ENCODE data around the gene SCYL1.
A peak's percentile ranks its signal among the peaks of the same experiment; 100 is the strongest.

SCYL1 gene

DNA sequence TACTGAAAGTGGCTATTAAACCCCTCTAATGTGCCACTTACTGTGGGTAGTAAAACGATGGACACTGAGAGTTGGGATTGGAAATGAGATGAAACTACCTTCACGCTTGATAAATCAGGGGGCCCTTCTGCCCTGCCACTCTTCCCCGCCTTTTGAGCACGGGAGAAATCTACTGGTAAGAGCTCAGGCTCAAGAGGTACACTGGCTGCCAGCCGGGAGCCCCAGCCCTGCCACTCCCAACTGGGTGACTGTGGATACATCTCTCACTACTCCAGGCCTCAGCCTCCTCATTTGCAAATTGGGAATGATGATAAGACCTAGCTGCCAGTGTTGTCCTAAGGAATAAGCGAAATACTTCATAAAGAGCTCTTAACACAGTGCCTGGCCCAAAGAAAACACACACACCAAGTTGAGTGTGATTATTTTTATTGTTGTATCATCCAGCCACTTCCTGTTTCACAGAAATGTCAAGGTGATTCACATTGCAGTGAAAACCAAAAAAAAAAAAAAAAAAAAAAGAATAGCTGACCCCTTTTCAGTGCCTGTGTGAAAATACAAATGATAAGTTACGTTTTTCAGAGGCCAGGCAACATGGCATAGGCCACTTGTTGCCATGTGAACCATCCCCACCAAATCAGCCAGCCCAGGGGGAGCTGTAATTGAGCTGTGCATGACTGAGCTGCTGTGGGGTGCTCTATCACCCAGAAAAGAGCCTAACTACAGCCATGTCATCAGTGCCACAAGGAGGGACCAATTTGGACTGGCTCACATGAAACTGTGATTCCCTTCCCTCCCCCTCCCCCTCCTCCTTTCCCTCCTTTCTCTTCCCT lies 41.0 kb downstream of the SCYL1 start:
- Histone ChIP-seq H3K79me1 (ENCODE audit: low read length) (peaks cover 4% of the 10 kb centered on the region), H4K8ac (ENCODE audit: low read depth, low read length) (no peak overlapping the region), H2BK15ac (replicated peaks; ENCODE audit: low read depth) (no peak overlapping the region), H3K36me3 (ENCODE audit: control insufficient read depth, insufficient read depth, low read length) (no peaks in the 10 kb centered on the region), H3K27me3 (ENCODE audit: insufficient read depth, low read length, poor library complexity) (no peaks in the 10 kb centered on the region), H2AK5ac (ENCODE audit: low read length) (no peak overlapping the region), H3K18ac (ENCODE audit: low read length) (no peak overlapping the region), H2BK5ac (ENCODE audit: low read length) (no peak overlapping the region), H2BK120ac (ENCODE audit: low read depth, low read length) (no peak overlapping the region), H3K4me1 (ENCODE audit: control insufficient read depth, low read depth, low read length) (peaks cover 7% of the 10 kb centered on the region), H3K27ac (ENCODE audit: low read depth, low read length) (no peak overlapping the region), H3K4ac (ENCODE audit: low read depth, low read length) (no peak overlapping the region), H3K56ac (ENCODE audit: low read length) (no peak overlapping the region), H3K79me2 (ENCODE audit: control insufficient read depth, insufficient read depth, low read length) (peaks cover 5% of the 10 kb centered on the region), H3K4me3 (ENCODE audit: low read length) (no peak overlapping the region), H3K23ac (ENCODE audit: low read length) (no peak overlapping the region), H3K4me2 (ENCODE audit: low read length) (no peak overlapping the region), H4K5ac (ENCODE audit: low read length) (no peak overlapping the region), H3K9ac (ENCODE audit: low read length) (no peak overlapping the region)
- DNase-seq = no peak
- WGBS (ENCODE audit: extremely low coverage, insufficient coverage, low lambda C conversion rate) = no CpG with 5 or more reads among the region's 7 CpGs

DNA sequence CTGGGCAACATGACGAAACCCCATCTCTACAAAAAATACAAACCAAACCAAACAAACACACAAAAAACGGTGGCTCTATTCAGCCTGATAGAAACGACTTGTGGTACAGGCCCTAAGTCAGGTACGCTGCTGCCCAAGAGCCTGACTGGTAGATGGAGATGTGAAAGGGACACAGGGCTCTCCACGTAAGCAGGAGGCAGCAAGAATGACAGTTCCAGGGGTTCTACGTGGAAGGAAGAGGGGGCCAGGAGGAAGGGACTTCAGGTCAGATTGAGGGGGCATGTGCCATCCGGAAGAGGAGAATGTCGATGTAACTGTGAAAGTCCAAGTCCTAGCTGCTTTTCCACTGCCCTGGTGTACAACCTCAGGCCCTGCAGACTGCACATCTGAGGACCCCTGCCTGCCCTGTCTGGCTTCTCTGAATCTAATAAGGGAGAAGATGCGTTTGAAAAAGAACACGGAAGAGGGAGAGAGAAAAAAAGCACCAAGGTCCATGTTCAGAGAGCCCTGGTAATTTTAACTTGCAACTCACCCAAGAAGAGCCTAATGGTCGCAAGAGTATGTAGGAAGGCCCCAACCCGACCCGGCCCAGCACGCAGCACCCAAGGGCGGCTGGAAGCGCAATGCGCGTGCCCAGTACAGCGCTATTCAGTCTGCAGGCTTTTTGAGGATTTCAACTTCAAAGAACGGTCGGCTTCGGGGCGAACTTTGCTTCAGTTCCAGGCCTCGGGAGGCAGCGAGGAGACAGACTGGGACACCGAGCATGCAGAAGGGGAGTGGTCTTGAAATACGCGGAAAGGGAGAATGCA lies 44.5 kb downstream of the SCYL1 start:
- WGBS (ENCODE audit: extremely low coverage, insufficient coverage, low lambda C conversion rate) = no CpG with 5 or more reads among the region's 28 CpGs
- no peak overlapping the region for H3K23ac ChIP-seq (ENCODE audit: low read length)

DNA sequence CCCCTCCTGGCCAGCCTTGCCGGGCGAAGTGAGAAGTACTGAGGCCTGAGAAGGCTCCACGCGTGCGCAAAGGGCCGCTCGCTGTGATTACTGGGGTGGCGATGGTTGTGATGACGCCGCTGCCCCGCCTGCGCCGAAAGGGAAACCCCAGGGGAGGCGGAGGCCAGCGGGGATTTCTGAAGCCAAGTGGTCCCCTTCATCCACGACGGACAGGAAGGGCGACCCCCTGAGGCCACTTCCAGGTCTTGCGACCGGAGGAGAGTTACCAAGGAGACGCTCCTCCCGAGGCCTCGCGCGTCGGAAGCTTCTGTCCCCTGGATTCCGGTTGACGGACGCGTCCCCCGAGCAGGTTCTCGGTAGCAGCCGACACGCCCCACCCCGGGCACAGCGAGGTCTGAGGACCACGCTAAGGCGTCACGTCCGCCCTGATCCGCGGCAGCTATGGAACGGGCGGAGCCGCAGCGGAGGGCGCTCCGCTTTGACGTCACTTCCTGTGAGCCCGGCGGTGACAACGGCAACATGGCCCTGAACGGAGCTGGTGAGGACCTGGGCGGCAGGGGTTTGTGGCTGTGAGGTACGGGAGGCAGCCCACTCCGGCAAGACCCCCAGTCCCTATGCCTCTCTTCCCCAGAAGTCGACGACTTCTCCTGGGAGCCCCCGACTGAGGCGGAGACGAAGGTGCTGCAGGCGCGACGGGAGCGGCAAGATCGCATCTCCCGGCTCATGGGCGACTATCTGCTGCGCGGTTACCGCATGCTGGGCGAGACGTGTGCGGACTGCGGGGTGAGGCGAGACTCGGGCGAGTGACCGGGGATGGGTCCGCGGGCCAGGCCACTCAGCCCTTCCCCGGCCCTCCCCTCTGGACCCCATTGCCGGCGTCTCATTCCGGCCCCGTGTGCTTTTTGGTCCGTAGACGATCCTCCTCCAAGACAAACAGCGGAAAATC lies 45.4 kb downstream of the SCYL1 start, which contains the start of gene ZNRD2:
TSS of gene ZNRD2 (plus strand) at position 505 of the 946 bp plus-strand sequence. CDS start at position 520, 15 bp downstream.
- peak; percentile 99 for DNase-seq
- Histone ChIP-seq H3K18ac (ENCODE audit: low read length) (peak within 1 kb of the TSS; percentile 22), H2BK120ac (ENCODE audit: low read depth, low read length) (no peak within 1 kb of the TSS), H3K36me3 (ENCODE audit: control insufficient read depth, insufficient read depth, low read length) (no peaks in the 10 kb centered on the region), H2AK5ac (ENCODE audit: low read length) (no peak within 1 kb of the TSS), H3K79me1 (ENCODE audit: low read length) (peaks cover 9% of the 10 kb centered on the region), H2BK15ac (replicated peaks; ENCODE audit: low read depth) (no peak within 1 kb of the TSS), H3K27ac (ENCODE audit: low read depth, low read length) (peak within 1 kb of the TSS; percentile 84), H2BK5ac (ENCODE audit: low read length) (no peak within 1 kb of the TSS), H3K79me2 (ENCODE audit: control insufficient read depth, insufficient read depth, low read length) (peaks cover 8% of the 10 kb centered on the region), H3K9ac (ENCODE audit: low read length) (peak within 1 kb of the TSS; percentile 92), H3K56ac (ENCODE audit: low read length) (peak within 1 kb of the TSS; percentile 98), H3K4me3 (ENCODE audit: low read length) (peak within 1 kb of the TSS; percentile 97), H3K23ac (ENCODE audit: low read length) (no peak within 1 kb of the TSS), H3K4ac (ENCODE audit: low read depth, low read length) (peak within 1 kb of the TSS; percentile 64), H3K4me1 (ENCODE audit: control insufficient read depth, low read depth, low read length) (peaks cover 11% of the 10 kb centered on the region), H3K27me3 (ENCODE audit: insufficient read depth, low read length, poor library complexity) (no peaks in the 10 kb centered on the region), H4K8ac (ENCODE audit: low read depth, low read length) (peak within 1 kb of the TSS; percentile 76), H4K5ac (ENCODE audit: low read length) (no peak within 1 kb of the TSS), H3K4me2 (ENCODE audit: low read length) (peak within 1 kb of the TSS; percentile 81)
- no CpG with 5 or more reads among the region's 89 CpGs for WGBS (ENCODE audit: extremely low coverage, insufficient coverage, low lambda C conversion rate)

More for the DNA sequence above, 44.5 kb downstream of the SCYL1 start:
- Histone ChIP-seq H3K18ac (ENCODE audit: low read length) (peak overlapping the region; percentile 22), H3K4me3 (ENCODE audit: low read length) (peak overlapping the region; percentile 65), H3K27ac (ENCODE audit: low read depth, low read length) (peak overlapping the region; percentile 84), H3K27me3 (ENCODE audit: insufficient read depth, low read length, poor library complexity) (no peaks in the 10 kb centered on the region), H2BK5ac (ENCODE audit: low read length) (no peak overlapping the region), H2BK15ac (replicated peaks; ENCODE audit: low read depth) (no peak overlapping the region), H3K4ac (ENCODE audit: low read depth, low read length) (peak overlapping the region; percentile 64), H4K5ac (ENCODE audit: low read length) (no peak overlapping the region), H2BK120ac (ENCODE audit: low read depth, low read length) (no peak overlapping the region), H2AK5ac (ENCODE audit: low read length) (no peak overlapping the region), H3K36me3 (ENCODE audit: control insufficient read depth, insufficient read depth, low read length) (no peaks in the 10 kb centered on the region), H3K79me2 (ENCODE audit: control insufficient read depth, insufficient read depth, low read length) (peaks cover 8% of the 10 kb centered on the region), H3K9ac (ENCODE audit: low read length) (peak overlapping the region; percentile 86), H3K79me1 (ENCODE audit: low read length) (peaks cover 9% of the 10 kb centered on the region), H3K4me2 (ENCODE audit: low read length) (peak overlapping the region; percentile 81), H4K8ac (ENCODE audit: low read depth, low read length) (peak overlapping the region; percentile 76), H3K4me1 (ENCODE audit: control insufficient read depth, low read depth, low read length) (peaks cover 9% of the 10 kb centered on the region), H3K56ac (ENCODE audit: low read length) (peak overlapping the region; percentile 98)
- no peak for DNase-seq

DNA sequence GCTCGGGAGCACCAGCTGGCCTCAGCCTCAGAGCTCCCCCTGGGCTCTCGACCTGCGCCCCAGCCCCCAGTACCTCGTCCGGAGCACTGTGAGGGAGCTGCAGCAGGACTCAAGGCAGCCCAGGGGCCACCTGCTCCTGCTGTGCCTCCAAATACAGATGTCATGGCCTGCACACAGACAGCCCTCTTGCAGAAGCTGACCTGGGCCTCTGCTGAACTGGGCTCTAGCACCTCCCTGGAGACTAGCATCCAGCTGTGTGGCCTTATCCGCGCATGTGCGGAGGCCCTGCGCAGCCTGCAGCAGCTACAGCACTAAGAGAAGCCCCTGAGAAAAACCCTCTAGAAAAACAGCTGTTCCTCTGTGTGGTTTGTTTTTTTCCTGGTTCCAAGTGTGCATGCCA lies 46.5 kb downstream of the SCYL1 start:
- Histone ChIP-seq H3K4me3 (ENCODE audit: low read length) (no peak overlapping the region), H3K79me1 (ENCODE audit: low read length) (peaks cover 9% of the 10 kb centered on the region), H3K79me2 (ENCODE audit: control insufficient read depth, insufficient read depth, low read length) (peaks cover 8% of the 10 kb centered on the region), H4K5ac (ENCODE audit: low read length) (no peak overlapping the region), H4K8ac (ENCODE audit: low read depth, low read length) (no peak overlapping the region), H3K4ac (ENCODE audit: low read depth, low read length) (no peak overlapping the region), H2BK120ac (ENCODE audit: low read depth, low read length) (no peak overlapping the region), H3K4me2 (ENCODE audit: low read length) (peak overlapping the region; percentile 77), H3K9ac (ENCODE audit: low read length) (peak overlapping the region; percentile 92), H3K36me3 (ENCODE audit: control insufficient read depth, insufficient read depth, low read length) (no peaks in the 10 kb centered on the region), H2AK5ac (ENCODE audit: low read length) (no peak overlapping the region), H3K4me1 (ENCODE audit: control insufficient read depth, low read depth, low read length) (peaks cover 11% of the 10 kb centered on the region), H2BK5ac (ENCODE audit: low read length) (no peak overlapping the region), H2BK15ac (replicated peaks; ENCODE audit: low read depth) (no peak overlapping the region), H3K27me3 (ENCODE audit: insufficient read depth, low read length, poor library complexity) (no peaks in the 10 kb centered on the region), H3K18ac (ENCODE audit: low read length) (no peak overlapping the region), H3K27ac (ENCODE audit: low read depth, low read length) (no peak overlapping the region), H3K23ac (ENCODE audit: low read length) (no peak overlapping the region), H3K56ac (ENCODE audit: low read length) (peak overlapping the region; percentile 98)
- DNase-seq = no peak
- no CpG with 5 or more reads among the region's 9 CpGs for WGBS (ENCODE audit: extremely low coverage, insufficient coverage, low lambda C conversion rate)

DNA sequence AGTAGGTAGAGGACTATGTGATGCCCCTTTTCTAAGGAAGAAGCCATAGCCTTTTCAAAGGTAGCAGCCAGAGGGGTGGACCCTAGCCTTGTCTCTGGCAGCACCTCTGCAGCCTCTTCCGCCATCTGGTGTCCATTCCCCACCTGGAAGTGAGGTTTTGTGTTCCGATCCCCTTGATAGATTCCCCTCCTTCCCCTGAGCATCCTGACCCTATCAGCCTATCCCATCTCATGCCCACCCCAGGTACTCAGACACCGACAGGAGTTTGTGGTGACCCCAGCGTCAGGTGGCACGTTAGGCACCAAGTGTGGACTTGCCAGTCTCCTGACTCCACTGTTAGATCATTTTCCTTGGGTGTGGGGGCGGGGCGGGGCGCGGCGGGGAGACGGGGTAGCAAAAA lies 47.1 kb downstream of the SCYL1 start:
- peaks cover 9% of the 10 kb centered on the region for H3K79me1 ChIP-seq (ENCODE audit: low read length)
- DNase-seq = peak; percentile 91
- H3K9ac ChIP-seq (ENCODE audit: low read length) = peak overlapping the region; percentile 67
- peak overlapping the region; percentile 16 for H3K18ac ChIP-seq (ENCODE audit: low read length)
- no peak overlapping the region for H2BK5ac ChIP-seq (ENCODE audit: low read length)
- no peak overlapping the region for H4K8ac ChIP-seq (ENCODE audit: low read depth, low read length)
- H2AK5ac ChIP-seq (ENCODE audit: low read length) = no peak overlapping the region
- H2BK15ac ChIP-seq (replicated peaks; ENCODE audit: low read depth) = no peak overlapping the region
- H3K56ac ChIP-seq (ENCODE audit: low read length) = peak overlapping the region; percentile 74
- WGBS (ENCODE audit: extremely low coverage, insufficient coverage, low lambda C conversion rate) = no CpG with 5 or more reads among the region's 11 CpGs
- H3K27ac ChIP-seq (ENCODE audit: low read depth, low read length) = no peak overlapping the region
- H4K5ac ChIP-seq (ENCODE audit: low read length) = no peak overlapping the region
- H3K4me2 ChIP-seq (ENCODE audit: low read length) = peak overlapping the region; percentile 92
- H3K23ac ChIP-seq (ENCODE audit: low read length) = no peak overlapping the region
- H3K36me3 ChIP-seq (ENCODE audit: control insufficient read depth, insufficient read depth, low read length) = no peaks in the 10 kb centered on the region
- H3K27me3 ChIP-seq (ENCODE audit: insufficient read depth, low read length, poor library complexity) = no peaks in the 10 kb centered on the region
- H3K4me1 ChIP-seq (ENCODE audit: control insufficient read depth, low read depth, low read length) = peaks cover 11% of the 10 kb centered on the region
- H3K4me3 ChIP-seq (ENCODE audit: low read length) = no peak overlapping the region
- H2BK120ac ChIP-seq (ENCODE audit: low read depth, low read length) = no peak overlapping the region
- no peak overlapping the region for H3K4ac ChIP-seq (ENCODE audit: low read depth, low read length)
- H3K79me2 ChIP-seq (ENCODE audit: control insufficient read depth, insufficient read depth, low read length) = peaks cover 8% of the 10 kb centered on the region

All from mesendoderm (in vitro differentiated cells).